Neural progenitor cell (in vitro differentiated cells): Measurements from ENCODE around the gene ZCCHC3. TPM values are rescaled to one million over a fixed set of nuclear protein-coding genes. Genes with fewer than 3 reads are reported as not detected.

Experiments
- DNase-seq: peaks from one replicate; pipeline ENCODE4 v3.0.0-alpha.2; 2016; ENCODE audit warnings: low spot score
- H2AFZ ChIP-seq: fragments of 200-600 bp; sonication (generic); replicated peaks from 2 replicates; pipeline ENCODE4 v1.6.1; 2016; ENCODE audit warnings: antibody characterized with exemption
- H3F3A ChIP-seq: fragments of 200-600 bp; sonication (generic); 2 replicates; pipeline ENCODE4 v1.6.1; 2016; ENCODE audit warnings: antibody characterized with exemption, low read depth
- H3K27ac ChIP-seq: fragments of 200-600 bp; sonication (generic); 2 replicates; pipeline ENCODE4 v1.5.1; 2016; ENCODE audit warnings: mild to moderate bottlenecking
- H3K27me3 ChIP-seq: fragments of 200-600 bp; sonication (generic); 2 replicates; pipeline ENCODE4 v1.6.1; 2016; ENCODE audit warnings: mild to moderate bottlenecking, moderate library complexity
- H3K36me3 ChIP-seq: fragments of 200-600 bp; sonication (generic); 2 replicates; pipeline ENCODE4 v1.5.1; 2016
- H3K4me1 ChIP-seq: fragments of 200-600 bp; sonication (generic); 2 replicates; pipeline ENCODE4 v1.6.1; 2016; ENCODE audit warnings: mixed run types
- H3K4me2 ChIP-seq: fragments of 200-600 bp; sonication (generic); 2 replicates; pipeline ENCODE4 v1.6.1; 2016
- H3K4me3 ChIP-seq: fragments of 200-600 bp; sonication (generic); 2 replicates; pipeline ENCODE4 v1.5.1; 2016
- H3K79me2 ChIP-seq: fragments of 200-600 bp; sonication (generic); 2 replicates; pipeline ENCODE4 v1.6.1; 2016; ENCODE audit warnings: low read depth
- H3K9ac ChIP-seq: fragments of 200-600 bp; sonication (generic); 2 replicates; pipeline ENCODE4 v1.6.1; 2016
- H3K9me3 ChIP-seq: fragments of 200-600 bp; sonication (generic); 2 replicates; pipeline ENCODE4 v1.5.1; 2016; ENCODE audit warnings: low read depth
- H4K20me1 ChIP-seq: fragments of 200-600 bp; sonication (generic); 2 replicates; pipeline ENCODE4 v1.6.1; 2016; ENCODE audit warnings: low read depth
- H3K27ac Mint-ChIP-seq: 3 replicates; pipeline ENCODE4 v1.8.0; 2021; ENCODE audit warnings: mixed read lengths
- H3K27me3 Mint-ChIP-seq: 2 replicates; pipeline ENCODE4 v1.8.0; 2022; ENCODE audit warnings: low read depth, mild to moderate bottlenecking, inconsistent platforms, moderate library complexity, mixed read lengths; ENCODE audit not compliant: insufficient read depth
- H3K36me3 Mint-ChIP-seq: 3 replicates; pipeline ENCODE4 v1.8.0; 2021; ENCODE audit warnings: mixed read lengths
- H3K4me1 Mint-ChIP-seq: 3 replicates; pipeline ENCODE4 v1.8.0; 2021; ENCODE audit warnings: mixed read lengths
- H3K4me3 Mint-ChIP-seq: 3 replicates; pipeline ENCODE4 v1.8.0; 2021; ENCODE audit warnings: mild to moderate bottlenecking, moderate library complexity, mixed read lengths
- H3K9me3 Mint-ChIP-seq: 3 replicates; pipeline ENCODE4 v1.8.0; 2020; ENCODE audit warnings: mixed read lengths
- CTCF ChIP-seq: fragments of 200-600 bp; sonication (generic); IDR thresholded peaks from 2 replicates; pipeline ENCODE4 v1.5.1; 2017; ENCODE audit warnings: antibody characterized with exemption, mild to moderate bottlenecking
- EZH2 ChIP-seq: fragments of 200-600 bp; sonication (generic); IDR thresholded peaks from 2 replicates; pipeline ENCODE4 v1.6.1; 2017; ENCODE audit warnings: antibody characterized with exemption, mild to moderate bottlenecking, moderate library complexity
- EZH2phosphoT487 ChIP-seq: fragments of 200-600 bp; sonication (generic); IDR thresholded peaks from 2 replicates; pipeline ENCODE4 v1.6.1; 2017; ENCODE audit warnings: antibody characterized with exemption
- total RNA-seq: library from RNA; depleted of rRNA; stranded (reverse); fragments of >200 nt; gene quantifications from 2 replicates; pipeline ENCODE4 v1.2.3, GENCODE V29; 2015; ENCODE audit warnings: low replicate concordance

ZCCHC3 gene
- total RNA-seq, 1 donor from 2014 or later: 24.2 TPM

- Histone ChIP-seq H3K36me3 (no peaks in the 10 kb centered on the region), H3K4me3 (no peak within 1 kb of the TSS), H3K4me1 (no peaks in the 10 kb centered on the region), H3K27ac (no peak within 1 kb of the TSS), H3K9ac (no peak within 1 kb of the TSS), H3K9me3 (no peaks in the 10 kb centered on the region), H3K27me3 (peaks cover 96% of the 10 kb centered on the region), H4K20me1 (no peaks in the 10 kb centered on the region), H3K79me2 (no peaks in the 10 kb centered on the region), H3K4me2 (no peak within 1 kb of the TSS), H3F3A (no peaks in the 10 kb centered on the region), H2AFZ (no peak within 1 kb of the TSS)
- H3K36me3 Mint-ChIP-seq: no peaks in the 10 kb centered on the region
- H3K4me1 Mint-ChIP-seq: peaks cover 2% of the 10 kb centered on the region
- H3K27me3 Mint-ChIP-seq: peaks cover 5% of the 10 kb centered on the region
- H3K9me3 Mint-ChIP-seq: no peaks in the 10 kb centered on the region
- H3K4me3 Mint-ChIP-seq: no peak within 1 kb of the TSS
- H3K27ac Mint-ChIP-seq: no peak within 1 kb of the TSS
- no peak for DNase-seq
- TF ChIP-seq CTCF (no peak), EZH2phosphoT487 (no peak), EZH2 (no peak)
Measured at GRCh38 chr20:257419-257818, 40.0 kb upstream of the ZCCHC3 start, which contains the start of gene DEFB132. Gene DEFB132, plus strand, starts transcription at chr20:257724. Its CDS starts 55 bp downstream, at chr20:257779.

DNA sequence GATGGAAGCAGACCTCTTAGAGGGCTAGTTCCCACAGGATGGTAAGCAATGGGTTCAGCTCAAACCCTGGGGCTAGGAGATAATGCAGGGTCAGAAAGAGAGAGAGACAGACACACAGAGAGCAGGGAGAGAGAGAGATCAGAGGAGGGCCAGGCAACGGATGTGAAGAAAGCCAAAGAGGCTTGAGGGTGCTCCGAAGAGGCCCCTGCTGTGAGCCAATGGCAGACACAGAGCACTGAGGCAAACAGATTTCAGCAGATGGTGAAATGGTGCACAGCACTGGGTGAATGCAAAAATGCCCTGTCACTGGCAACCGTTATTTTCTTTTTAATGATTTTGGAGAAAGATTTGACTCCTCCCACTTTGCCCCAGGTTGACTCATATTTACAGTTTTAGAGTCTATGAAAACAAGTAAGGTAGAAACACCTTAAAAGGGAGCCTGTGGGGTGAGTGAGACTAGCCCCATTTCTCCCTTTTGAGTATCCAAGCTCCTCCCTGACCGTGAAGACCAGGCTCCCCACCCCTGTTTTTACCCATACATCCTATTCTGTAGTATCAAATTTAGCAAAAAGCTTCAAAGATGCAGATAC lies 39.0 kb upstream of the ZCCHC3 start:
- DNase-seq: no peak
- no peaks in the 10 kb centered on the region for H3K9me3 ChIP-seq
- H3K36me3 Mint-ChIP-seq: no peaks in the 10 kb centered on the region
- no peaks in the 10 kb centered on the region for H3K9me3 Mint-ChIP-seq
- no peak overlapping the region for H3K27ac ChIP-seq
- H2AFZ ChIP-seq: no peak overlapping the region
- no peak overlapping the region for H3K9ac ChIP-seq
- H3K27ac Mint-ChIP-seq: no peak overlapping the region
- no peak overlapping the region for H3K4me3 Mint-ChIP-seq
- H4K20me1 ChIP-seq: no peaks in the 10 kb centered on the region
- no peak for TF ChIP-seq CTCF
- TF ChIP-seq EZH2: no peak
- TF ChIP-seq EZH2phosphoT487: no peak
- no peak overlapping the region for H3K4me3 ChIP-seq
- peaks cover 2% of the 10 kb centered on the region for H3K4me1 Mint-ChIP-seq
- H3K79me2 ChIP-seq: no peaks in the 10 kb centered on the region
- no peaks in the 10 kb centered on the region for H3K4me1 ChIP-seq
- peaks cover 5% of the 10 kb centered on the region for H3K27me3 Mint-ChIP-seq
- no peaks in the 10 kb centered on the region for H3K36me3 ChIP-seq
- H3K27me3 ChIP-seq: peaks cover 97% of the 10 kb centered on the region
- no peak overlapping the region for H3K4me2 ChIP-seq
- no peaks in the 10 kb centered on the region for H3F3A ChIP-seq

GRCh38 chr20:258963-259362 lies 38.4 kb upstream of the ZCCHC3 start:
- Mint-ChIP-seq H3K9me3 (no peaks in the 10 kb centered on the region), H3K36me3 (no peaks in the 10 kb centered on the region), H3K27ac (no peak overlapping the region), H3K4me3 (no peak overlapping the region), H3K4me1 (no peaks in the 10 kb centered on the region), H3K27me3 (peaks cover 5% of the 10 kb centered on the region)
- H3K4me1 ChIP-seq: no peaks in the 10 kb centered on the region
- no peaks in the 10 kb centered on the region for H3K9me3 ChIP-seq
- no peak overlapping the region for H3K4me2 ChIP-seq
- DNase-seq: no peak
- TF ChIP-seq CTCF (no peak), EZH2 (no peak), EZH2phosphoT487 (no peak)
- H3K36me3 ChIP-seq: no peaks in the 10 kb centered on the region
- H3F3A ChIP-seq: no peaks in the 10 kb centered on the region
- no peaks in the 10 kb centered on the region for H4K20me1 ChIP-seq
- H2AFZ ChIP-seq: no peak overlapping the region
- peaks cover 100% of the 10 kb centered on the region for H3K27me3 ChIP-seq
- no peak overlapping the region for H3K27ac ChIP-seq
- no peaks in the 10 kb centered on the region for H3K79me2 ChIP-seq
- H3K4me3 ChIP-seq: no peak overlapping the region
- no peak overlapping the region for H3K9ac ChIP-seq
